SK-N-SH treated with all-trans-retinoic acid at 6 μM for 48 hours (cell line): ENCODE results near the gene TNXB.

Experiments
- ATAC-seq: fragments of 200-7000 bp; cut with Tn5 transposase; 3 replicates; pipeline ENCODE4 v1.9.1; 2020; ENCODE audit warnings: mild to moderate bottlenecking, moderate library complexity
- ARNTL ChIP-seq: fragments of 450-650 bp; formaldehyde crosslinking; IDR thresholded peaks from 2 replicates; pipeline ENCODE4 v1.5.0; 2020; ENCODE audit warnings: low read depth, mild to moderate bottlenecking, moderate library complexity, borderline replicate concordance
- CREB5 ChIP-seq: fragments of 250-450 bp; sonication (Bioruptor Pico); IDR thresholded peaks from 2 replicates; pipeline ENCODE4 v1.5.1; 2020; ENCODE audit warnings: low read depth, mild to moderate bottlenecking, moderate library complexity
- CSDC2 ChIP-seq: fragments of 250-450 bp; sonication (Bioruptor Pico); IDR thresholded peaks from 2 replicates; pipeline ENCODE4 v1.5.0; 2020; ENCODE audit warnings: mild to moderate bottlenecking, moderate library complexity
- CSRNP3 ChIP-seq: fragments of 250-450 bp; sonication (Bioruptor Pico); IDR thresholded peaks from 2 replicates; pipeline ENCODE4 v1.5.1; 2021; ENCODE audit warnings: mild to moderate bottlenecking, moderate library complexity
- ESRRG ChIP-seq: fragments of 250-450 bp; sonication (Bioruptor Pico); IDR thresholded peaks from 2 replicates; pipeline ENCODE4 v1.6.1; 2021; ENCODE audit warnings: mild to moderate bottlenecking
- GLIS3 ChIP-seq: fragments of 250-450 bp; sonication (Bioruptor Pico); IDR thresholded peaks from 2 replicates; pipeline ENCODE4 v1.5.0; 2020; ENCODE audit warnings: mild to moderate bottlenecking, moderate library complexity
- OSR1 ChIP-seq: fragments of 250-450 bp; sonication (Bioruptor Pico); IDR thresholded peaks from 2 replicates; pipeline ENCODE4 v1.8.0; 2022; ENCODE audit warnings: moderate library complexity, mild to moderate bottlenecking, inconsistent platforms
- PATZ1 ChIP-seq: fragments of 250-450 bp; sonication (Bioruptor Pico); IDR thresholded peaks from 2 replicates; pipeline ENCODE4 v1.8.0; 2020; ENCODE audit warnings: mild to moderate bottlenecking, moderate library complexity, borderline replicate concordance
- POU6F1 ChIP-seq: fragments of 250-450 bp; sonication (Bioruptor Pico); IDR thresholded peaks from 2 replicates; pipeline ENCODE4 v1.8.0; 2021; ENCODE audit warnings: low read depth, mild to moderate bottlenecking, moderate library complexity, borderline replicate concordance
- PPARA ChIP-seq: fragments of 250-450 bp; sonication (Bioruptor Pico); IDR thresholded peaks from 2 replicates; pipeline ENCODE4 v1.5.0; 2020; ENCODE audit warnings: mild to moderate bottlenecking, borderline replicate concordance
- RARB ChIP-seq: fragments of 250-450 bp; sonication (Bioruptor Pico); IDR thresholded peaks from 2 replicates; pipeline ENCODE4 v1.8.0; 2021; ENCODE audit warnings: mild to moderate bottlenecking, moderate library complexity
- SNAI2 ChIP-seq: fragments of 250-450 bp; sonication (Bioruptor Pico); IDR thresholded peaks from 2 replicates; pipeline ENCODE4 v1.5.0; 2020; ENCODE audit warnings: mild to moderate bottlenecking, moderate library complexity
- TCF4 ChIP-seq: fragments of 250-450 bp; sonication (Bioruptor Pico); IDR thresholded peaks from 2 replicates; pipeline ENCODE4 v1.8.0; 2021; ENCODE audit warnings: mild to moderate bottlenecking, moderate library complexity, borderline replicate concordance
- TOX ChIP-seq: fragments of 250-450 bp; sonication (Bioruptor Pico); IDR thresholded peaks from 2 replicates; pipeline ENCODE4 v1.8.0; 2021; ENCODE audit warnings: mild to moderate bottlenecking, moderate library complexity, borderline replicate concordance
- ZC3H10 ChIP-seq: fragments of 250-450 bp; sonication (Bioruptor Pico); IDR thresholded peaks from 2 replicates; pipeline ENCODE4 v1.5.1; 2021; ENCODE audit warnings: mild to moderate bottlenecking, moderate library complexity
- ZFP3 ChIP-seq: fragments of 250-450 bp; sonication (Bioruptor Pico); IDR thresholded peaks from 2 replicates; pipeline ENCODE4 v1.5.0; 2020; ENCODE audit warnings: mild to moderate bottlenecking, moderate library complexity
- ZNF565 ChIP-seq: fragments of 450-650 bp; formaldehyde crosslinking; conservative IDR thresholded peaks from 2 replicates; pipeline ENCODE4 v1.5.0; 2020; ENCODE audit warnings: low read depth, mild to moderate bottlenecking, moderate library complexity
- ZNF70 ChIP-seq: fragments of 450-650 bp; formaldehyde crosslinking; IDR thresholded peaks from 2 replicates; pipeline ENCODE4 v1.5.0; 2020; ENCODE audit warnings: mild to moderate bottlenecking, moderate library complexity

The TNXB gene

GRCh38 chr6:32149932-32150870 lies 41.1 kb upstream of the TNXB start (continued):
- TF ChIP-seq POU6F1 (CRISPR knock-in tag): no peak
- TF ChIP-seq PPARA (CRISPR knock-in tag): no peak
- TF ChIP-seq ESRRG (CRISPR knock-in tag): no peak
- TF ChIP-seq, all 23 proteins: peak for 0

- no peak for TF ChIP-seq ZNF70 (CRISPR knock-in tag)
- no peak for TF ChIP-seq TCF4 (CRISPR knock-in tag)
- TF ChIP-seq ZFP3: no peak
- no peak for TF ChIP-seq ZNF565 (CRISPR knock-in tag)
- TF ChIP-seq ESRRG (CRISPR knock-in tag): no peak
- TF ChIP-seq PPARA (CRISPR knock-in tag): no peak
- TF ChIP-seq SNAI2: no peak
- TF ChIP-seq ZC3H10 (CRISPR knock-in tag): no peak
- no peak for TF ChIP-seq TOX
- no peak for TF ChIP-seq ARNTL (CRISPR knock-in tag)
- no peak for TF ChIP-seq CSRNP3 (CRISPR knock-in tag)
- TF ChIP-seq PATZ1 (CRISPR knock-in tag): no peak
These were observed 40.1 kb upstream of the TNXB start for GRCh38 chr6:32149092-32149755.

GRCh38 chr6:32148289-32149091 lies 39.4 kb upstream of the TNXB start:
- TF ChIP-seq OSR1 (no peak), ARNTL (CRISPR knock-in tag) (no peak), TCF4 (CRISPR knock-in tag) (no peak), GLIS3 (CRISPR knock-in tag) (no peak), ZNF565 (CRISPR knock-in tag) (no peak), POU6F1 (CRISPR knock-in tag) (no peak), PPARA (CRISPR knock-in tag) (no peak), ZC3H10 (CRISPR knock-in tag) (no peak), ZFP3 (no peak), TOX (no peak), RARB (CRISPR knock-in tag) (no peak), ESRRG (CRISPR knock-in tag) (no peak), CSDC2 (CRISPR knock-in tag) (no peak), CREB5 (CRISPR knock-in tag) (no peak)
- no peak for ATAC-seq

More at GRCh38 chr6:32149092-32149755, 40.1 kb upstream of the TNXB start:
- ATAC-seq: no peak
